CD14-positive monocyte (primary cell): Measurements from ENCODE around the gene HOXA1. TPM values are rescaled to one million over a fixed set of nuclear protein-coding genes. Genes with fewer than 3 reads are reported as not detected.

ENCODE experiments used
- DNase-seq, 3 donors: peaks; one replicate each; pipeline ENCODE4 v3.0.0-alpha.2; 2011 to 2022
- H2AFZ ChIP-seq: 2 replicates; pipeline ENCODE4 v1.6.0; 2012; ENCODE audit warnings: mild to moderate bottlenecking, low read depth, low read length, inconsistent platforms; ENCODE audit not compliant: insufficient read depth, poor library complexity, severe bottlenecking
- H3K27ac ChIP-seq, 2 donors: 1 replicate in 1 of 2; 2 replicates in 1 of 2; pipeline ENCODE4 v1.5.1; 2012 to 2013; ENCODE audit warnings: low read length in 2 of 2, control low read depth in 1 of 2, inconsistent platforms in 1 of 2, low read depth in 1 of 2, mild to moderate bottlenecking in 1 of 2
- H3K27me3 ChIP-seq, 2 donors: one replicate each; pipeline versions ENCODE4 v1.6.0 to v1.6.1; 2011 to 2013; ENCODE audit warnings: low read length in 2 of 2; ENCODE audit not compliant: control insufficient read depth in 2 of 2, insufficient read depth in 2 of 2
- H3K36me3 ChIP-seq, 2 donors: replicated peaks in 1 of 2; 1 replicate in 1 of 2; 2 replicates in 1 of 2; pipeline versions ENCODE4 v1.5.1 to v1.6.1; 2012 to 2013; ENCODE audit warnings: low read length in 2 of 2, control low read depth in 1 of 2, inconsistent platforms in 1 of 2, mild to moderate bottlenecking in 1 of 2; ENCODE audit not compliant: insufficient read depth in 2 of 2, control insufficient read depth in 1 of 2
- H3K4me1 ChIP-seq, 2 donors: 1 replicate in 1 of 2; 2 replicates in 1 of 2; pipeline versions ENCODE4 v1.5.1 to v1.6.1; 2012 to 2013; ENCODE audit warnings: low read length in 2 of 2, control low read depth in 1 of 2, inconsistent platforms in 1 of 2, mild to moderate bottlenecking in 1 of 2, moderate library complexity in 1 of 2; ENCODE audit not compliant: insufficient read depth in 2 of 2, control insufficient read depth in 1 of 2
- H3K4me2 ChIP-seq: replicated peaks from 2 replicates; pipeline ENCODE3; 2012; ENCODE audit warnings: low read length, moderate library complexity, mild to moderate bottlenecking; ENCODE audit not compliant: poor library complexity, severe bottlenecking; ENCODE audit errors: extremely low read depth
- H3K4me3 ChIP-seq, 3 experiments: fragments of 200-600 bp in 1 of 3; sonication (generic) in 1 of 3; replicated peaks in 1 of 3; 1 replicate in 2 of 3; 2 replicates in 1 of 3; pipeline ENCODE4 v1.5.1; 2011 to 2013; ENCODE audit warnings: low read length in 3 of 3, mild to moderate bottlenecking in 3 of 3, control low read depth in 2 of 3, low read depth in 2 of 3, inconsistent platforms in 1 of 3, moderate library complexity in 1 of 3
- H3K79me2 ChIP-seq: 2 replicates; pipeline ENCODE4 v1.6.0; 2012; ENCODE audit warnings: mild to moderate bottlenecking, control low read depth, inconsistent platforms, low read length, moderate library complexity; ENCODE audit not compliant: insufficient read depth
- H3K9ac ChIP-seq: 2 replicates; pipeline ENCODE4 v1.6.0; 2017; ENCODE audit warnings: low read length, mild to moderate bottlenecking; ENCODE audit not compliant: insufficient read depth, poor library complexity, severe bottlenecking
- H3K9me3 ChIP-seq, 2 donors: replicated peaks in 1 of 2; 1 replicate in 1 of 2; 2 replicates in 1 of 2; pipeline versions ENCODE4 v1.5.1 to v1.6.1; 2012 to 2013; ENCODE audit warnings: low read length in 2 of 2, control low read depth in 1 of 2; ENCODE audit not compliant: control insufficient read depth in 1 of 2, insufficient read depth in 1 of 2
- H4K20me1 ChIP-seq: 2 replicates; pipeline ENCODE4 v1.6.0; 2012; ENCODE audit warnings: mild to moderate bottlenecking, low read length, control low read depth, moderate library complexity; ENCODE audit not compliant: insufficient read depth
- H3K27ac Mint-ChIP-seq, 7 donors: one replicate each; pipeline ENCODE4 v1.8.0; 2020; ENCODE audit warnings: mild to moderate bottlenecking in 7 of 7, mixed read lengths in 7 of 7, moderate library complexity in 6 of 7, inconsistent platforms in 2 of 7
- H3K27me3 Mint-ChIP-seq, 3 donors: one replicate each; pipeline ENCODE4 v1.8.0; 2021 to 2022; ENCODE audit warnings: low read depth in 3 of 3, mild to moderate bottlenecking in 3 of 3, mixed read lengths in 3 of 3, moderate library complexity in 3 of 3, inconsistent platforms in 1 of 3
- H3K36me3 Mint-ChIP-seq, 2 donors: one replicate each; pipeline ENCODE4 v1.8.0; 2020; ENCODE audit warnings: mixed read lengths in 2 of 2, inconsistent platforms in 1 of 2, mild to moderate bottlenecking in 1 of 2
- H3K4me1 Mint-ChIP-seq: one replicate; pipeline ENCODE4 v1.8.0; 2020; ENCODE audit warnings: mild to moderate bottlenecking, mixed read lengths
- H3K4me3 Mint-ChIP-seq, 2 donors: one replicate each; pipeline ENCODE4 v1.8.0; 2020; ENCODE audit warnings: mild to moderate bottlenecking in 2 of 2, mixed read lengths in 2 of 2, moderate library complexity in 1 of 2
- H3K9me3 Mint-ChIP-seq, 7 donors: one replicate each; pipeline ENCODE4 v1.8.0; 2020 to 2022; ENCODE audit warnings: mixed read lengths in 7 of 7, mild to moderate bottlenecking in 6 of 7, moderate library complexity in 6 of 7, inconsistent platforms in 2 of 7
- CTCF ChIP-seq: fragments of 200-600 bp; IDR thresholded peaks from one replicate; pipeline ENCODE4 v1.8.0; 2022; ENCODE audit warnings: antibody characterized with exemption, mild to moderate bottlenecking
- WGBS: methylation state at CpG from one replicate; pipeline ENCODE4 v1.1.5; 2013; ENCODE audit warnings: missing lambda C conversion rate; ENCODE audit not compliant: insufficient coverage; 5-methylcytosine and 5-hydroxymethylcytosine counted together
- intact Hi-C, 2 donors: fragments of 100-400 bp; cut with micrococcal nuclease; formaldehyde crosslinking; loops; one replicate each; pipeline versions ENCODE4 v1.15.0 to v1.15.1; 2023
- polyA plus RNA-seq, 3 donors: library from polyadenylated mRNA; depleted of rRNA in 1 of 3; unstranded in 2 of 3; stranded (reverse) in 1 of 3; fragments of 300-500 nt in 2 of 3; fragments of >200 nt in 1 of 3; fragmentation: Illumina TruSeq in 2 of 3; gene quantifications; 1 replicate in 2 of 3; 2 replicates in 1 of 3; pipeline ENCODE4 v1.2.3, GENCODE V29; 2012 to 2021

Gene HOXA1
- polyA plus RNA-seq, 3 donors = 0.11 to 0.37 TPM; not detected in 1

- H3K36me3 ChIP-seq = no peaks in the 10 kb centered on the region
- peaks cover 0 to 4% of the 10 kb centered on the region in 2 donors for H3K9me3 ChIP-seq
- WGBS = no CpG with 5 or more reads among the region's 1 CpG
- H3K9ac ChIP-seq = no peak overlapping the region
- no peak overlapping the region for H3K4me3 ChIP-seq
- intact Hi-C loops = no loop called here
- H3K27me3 Mint-ChIP-seq = peaks cover 2 to 6% (median 4%) of the 10 kb centered on the region in 3 donors
- peak overlapping the region in 1 of 2 donors; percentile 30 for H3K27ac ChIP-seq
- H3K4me3 Mint-ChIP-seq = peak overlapping the region; percentile 37 to 48
- peaks cover 21% of the 10 kb centered on the region for H3K4me1 Mint-ChIP-seq
- H4K20me1 ChIP-seq = no peaks in the 10 kb centered on the region
- H3K79me2 ChIP-seq = no peaks in the 10 kb centered on the region
- no peak for TF ChIP-seq CTCF
- peaks cover 0 to 1% of the 10 kb centered on the region in 2 donors for H3K36me3 Mint-ChIP-seq
- H3K4me1 ChIP-seq = peaks cover 12 to 19% of the 10 kb centered on the region in 2 donors
- H3K9me3 Mint-ChIP-seq = peaks cover 0 to 7% (median 6%) of the 10 kb centered on the region in 7 donors
- H3K27me3 ChIP-seq = peaks cover 0 to 2% of the 10 kb centered on the region in 2 donors
- H3K27ac Mint-ChIP-seq = peak overlapping the region; percentile 66 to 82 (median 74)
- no peak overlapping the region for H2AFZ ChIP-seq
- DNase-seq = peak in 1 of 3 donors; percentile 27
- H3K4me2 ChIP-seq = peak overlapping the region; percentile 14
Observed at GRCh38 chr7:27079234-27079975, 16.4 kb downstream of the HOXA1 start.

- peak overlapping the region in 4 of 7 donors; percentile 1 to 79 (median 67) for H3K27ac Mint-ChIP-seq
- Histone ChIP-seq H4K20me1 (no peaks in the 10 kb centered on the region), H3K27me3 (peaks cover 0 to 2% of the 10 kb centered on the region in 2 donors), H3K9ac (no peak overlapping the region), H3K4me2 (no peak overlapping the region), H3K27ac (peak overlapping the region in 1 of 2 donors; percentile 30), H3K36me3 (no peaks in the 10 kb centered on the region), H2AFZ (no peak overlapping the region), H3K4me3 (no peak overlapping the region), H3K79me2 (no peaks in the 10 kb centered on the region), H3K4me1 (peaks cover 12 to 19% of the 10 kb centered on the region in 2 donors), H3K9me3 (peaks cover 0 to 4% of the 10 kb centered on the region in 2 donors)
- TF ChIP-seq CTCF = no peak
- no peak for DNase-seq
- peaks cover 0 to 1% of the 10 kb centered on the region in 2 donors for H3K36me3 Mint-ChIP-seq
- H3K4me3 Mint-ChIP-seq = no peak overlapping the region
- peaks cover 0 to 7% (median 6%) of the 10 kb centered on the region in 7 donors for H3K9me3 Mint-ChIP-seq
- intact Hi-C loops = no loop called here
- H3K4me1 Mint-ChIP-seq = peaks cover 21% of the 10 kb centered on the region
- WGBS = 100% methylated on average over 1 of the region's 5 CpGs
- peaks cover 2 to 6% (median 4%) of the 10 kb centered on the region in 3 donors for H3K27me3 Mint-ChIP-seq
Observed at GRCh38 chr7:27078616-27079233, 17.1 kb downstream of the HOXA1 start.
